LNCAP (cell line): ENCODE measurements around the gene RNF4.

Source experiments
- TF ChIP-seq, protein P1 (sequence below): fragments of 450-650 bp; IDR thresholded peaks from 2 replicates; pipeline ENCODE4 v1.5.1; 2017; ENCODE audit warnings: mild to moderate bottlenecking

The RNF4 gene

DNA sequence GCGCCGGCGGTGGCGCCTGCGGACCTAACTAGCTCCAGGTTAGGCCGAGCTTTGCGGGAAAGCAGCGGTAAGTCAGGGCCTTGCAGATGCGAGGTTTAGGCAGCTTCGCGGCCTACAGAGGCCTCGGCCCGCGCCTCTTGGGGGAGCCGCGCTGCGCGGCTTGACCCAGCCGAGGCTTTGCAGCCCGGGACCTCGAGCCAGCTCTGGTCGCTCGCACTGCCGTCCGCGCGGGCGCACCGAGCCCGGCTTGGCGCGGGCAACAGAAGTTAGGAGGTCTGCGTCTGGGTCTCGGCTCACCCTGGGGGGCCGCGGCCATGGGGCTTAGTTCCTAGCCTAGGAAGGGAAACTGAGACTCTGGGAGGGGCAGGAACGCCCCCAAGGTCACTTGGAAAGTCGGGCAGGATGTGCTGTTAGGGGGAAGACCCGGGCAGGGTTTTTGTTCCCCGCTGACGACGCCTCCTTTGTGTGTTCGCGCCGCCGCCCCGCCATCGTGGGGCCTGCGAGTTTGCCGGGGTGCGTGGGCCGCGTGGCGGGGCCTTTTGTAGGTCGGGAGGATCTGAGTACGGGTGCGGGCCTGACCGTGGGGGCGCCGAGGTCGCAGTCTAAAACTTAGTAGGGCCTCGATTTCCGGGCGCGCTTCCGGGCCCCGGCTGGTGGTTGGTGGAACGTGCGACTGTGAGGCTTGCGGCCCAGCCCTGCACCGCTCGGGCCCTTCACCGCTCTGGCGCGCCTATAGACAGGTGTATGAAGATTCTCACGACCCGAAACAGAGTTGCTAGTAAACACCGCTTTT, 482 bp downstream of the RNF4 start:
- TF ChIP-seq, protein P1, sequence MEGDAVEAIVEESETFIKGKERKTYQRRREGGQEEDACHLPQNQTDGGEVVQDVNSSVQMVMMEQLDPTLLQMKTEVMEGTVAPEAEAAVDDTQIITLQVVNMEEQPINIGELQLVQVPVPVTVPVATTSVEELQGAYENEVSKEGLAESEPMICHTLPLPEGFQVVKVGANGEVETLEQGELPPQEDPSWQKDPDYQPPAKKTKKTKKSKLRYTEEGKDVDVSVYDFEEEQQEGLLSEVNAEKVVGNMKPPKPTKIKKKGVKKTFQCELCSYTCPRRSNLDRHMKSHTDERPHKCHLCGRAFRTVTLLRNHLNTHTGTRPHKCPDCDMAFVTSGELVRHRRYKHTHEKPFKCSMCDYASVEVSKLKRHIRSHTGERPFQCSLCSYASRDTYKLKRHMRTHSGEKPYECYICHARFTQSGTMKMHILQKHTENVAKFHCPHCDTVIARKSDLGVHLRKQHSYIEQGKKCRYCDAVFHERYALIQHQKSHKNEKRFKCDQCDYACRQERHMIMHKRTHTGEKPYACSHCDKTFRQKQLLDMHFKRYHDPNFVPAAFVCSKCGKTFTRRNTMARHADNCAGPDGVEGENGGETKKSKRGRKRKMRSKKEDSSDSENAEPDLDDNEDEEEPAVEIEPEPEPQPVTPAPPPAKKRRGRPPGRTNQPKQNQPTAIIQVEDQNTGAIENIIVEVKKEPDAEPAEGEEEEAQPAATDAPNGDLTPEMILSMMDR: no peak

- TF ChIP-seq, protein P1: no peak
These were observed 1.9 kb downstream of the RNF4 start for GRCh38 chr4:2470791-2471190.

DNA sequence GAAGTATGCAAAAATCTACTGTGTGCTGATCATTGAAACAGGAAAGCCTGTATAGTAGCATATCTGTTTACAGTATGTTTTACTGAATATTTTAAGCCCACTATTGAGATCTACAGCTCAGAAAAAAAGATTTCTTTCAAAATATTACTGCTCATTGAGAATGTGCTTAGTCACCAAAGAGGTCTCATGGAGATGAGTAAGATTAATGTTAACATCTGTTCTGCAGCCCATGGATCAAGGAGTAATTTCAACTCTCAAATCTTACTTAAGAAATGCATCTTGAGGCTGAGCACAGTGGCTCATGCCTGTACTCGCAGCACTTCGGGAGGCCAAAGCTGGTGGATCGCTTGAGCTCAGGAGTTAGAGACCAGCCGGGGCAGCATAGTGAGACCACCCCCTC, 3.3 kb downstream of the RNF4 start:
- TF ChIP-seq, protein P1: no peak

- TF ChIP-seq, protein P1: no peak
These were observed 9.3 kb downstream of the RNF4 start for GRCh38 chr4:2478229-2478628.

GRCh38 chr4:2480649-2481048, 11.7 kb downstream of the RNF4 start:
- TF ChIP-seq, protein P1: no peak

- TF ChIP-seq, protein P1: no peak
These were observed 13.3 kb downstream of the RNF4 start for GRCh38 chr4:2482192-2482591.

DNA sequence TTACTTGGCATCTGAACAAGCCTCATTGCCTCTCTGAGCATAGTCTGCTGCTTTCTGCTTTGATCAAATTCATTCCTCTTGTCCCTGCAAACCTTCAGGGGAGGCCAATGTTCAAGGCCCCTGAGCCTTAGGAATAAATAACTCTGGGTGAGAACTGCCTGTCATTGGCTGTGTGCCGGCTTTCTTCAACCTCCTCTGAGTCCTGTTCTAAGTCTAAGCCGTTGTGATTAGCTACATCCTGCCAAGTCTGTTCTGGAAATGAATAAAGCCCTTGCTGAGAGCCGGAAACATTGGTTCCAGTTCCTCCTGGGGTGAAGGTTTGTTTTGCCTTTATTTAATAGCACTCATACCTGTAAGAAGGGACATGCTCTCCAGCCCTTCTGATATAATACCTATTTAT, 13.8 kb downstream of the RNF4 start:
- TF ChIP-seq, protein P1: no peak

GRCh38 chr4:2483237-2483636, 14.3 kb downstream of the RNF4 start:
- TF ChIP-seq, protein P1: no peak
